K562 (cell line): ENCODE data around the gene DNALI1. TPM values are rescaled to one million over a fixed set of nuclear protein-coding genes. Genes with fewer than 3 reads are reported as not detected.

Source experiments
- CREB1 ChIP-seq, 2 experiments: sonication (generic) in 1 of 2; formaldehyde crosslinking in 1 of 2; IDR thresholded peaks; 2 replicates each; pipeline versions ENCODE4 v1.6.1 to v1.8.0; 2012 to 2022; ENCODE audit warnings: inconsistent platforms in 1 of 2, mild to moderate bottlenecking in 1 of 2, missing genetic modification reagents in 1 of 2, moderate library complexity in 1 of 2
- MAZ ChIP-seq, 2 experiments: fragments of 450-650 bp in 1 of 2; sonication (generic) in 1 of 2; formaldehyde crosslinking; IDR thresholded peaks in 1 of 2; conservative IDR thresholded peaks in 1 of 2; 2 replicates each; pipeline versions ENCODE4 v1.4.0 to v1.5.0; 2020; ENCODE audit warnings: mild to moderate bottlenecking in 1 of 2, missing genetic modification reagents in 1 of 2
- MYC ChIP-seq, 2 experiments: fragments of 250-450 bp in 1 of 2; sonication (Bioruptor Pico) in 1 of 2; IDR thresholded peaks; 2 replicates each; pipeline versions ENCODE4 v1.5.1 to v1.6.1; 2012 to 2021; ENCODE audit warnings: low read depth in 2 of 2, borderline replicate concordance in 1 of 2, improper control_type of control experiment in 1 of 2, low read length in 1 of 2, mild to moderate bottlenecking in 1 of 2, moderate library complexity in 1 of 2
- PHF8 ChIP-seq: fragments of 200-600 bp; sonication (generic); IDR thresholded peaks from 2 replicates; pipeline ENCODE4 v1.6.1; 2012; ENCODE audit warnings: mixed run types, mild to moderate bottlenecking, inconsistent platforms, low read length, moderate library complexity, borderline replicate concordance
- RBBP5 ChIP-seq: fragments of 200-600 bp; sonication (generic); IDR thresholded peaks from 2 replicates; pipeline ENCODE4 v1.6.1; 2012; ENCODE audit warnings: borderline replicate concordance, mild to moderate bottlenecking, low read length, control low read depth, inconsistent platforms; ENCODE audit not compliant: insufficient read depth, poor library complexity, severe bottlenecking
- SMARCB1 ChIP-seq: IDR thresholded peaks from 2 replicates; pipeline ENCODE4 v1.6.1; 2011; ENCODE audit warnings: improper control_type of control experiment, low read depth; ENCODE audit not compliant: insufficient read length
- YY1 ChIP-seq, 3 experiments: IDR thresholded peaks; 2 replicates each; pipeline ENCODE4 v1.6.1; 2011; ENCODE audit warnings: low read length in 2 of 3, mild to moderate bottlenecking in 2 of 3, moderate library complexity in 2 of 3, borderline replicate concordance in 1 of 3, control low read depth in 1 of 3, low read depth in 1 of 3; ENCODE audit not compliant: insufficient read depth in 3 of 3, insufficient replicate concordance in 2 of 3, control insufficient read depth in 1 of 3, insufficient read length in 1 of 3; ENCODE audit errors: extremely low read depth in 1 of 3
- ZNF24 ChIP-seq: fragments of 450-650 bp; IDR thresholded peaks from 2 replicates; pipeline ENCODE4 v1.6.1; 2016
- ZNF445 ChIP-seq: fragments of 250-450 bp; sonication (Bioruptor Pico); IDR thresholded peaks from 2 replicates; pipeline ENCODE4 v1.4.0; 2020; ENCODE audit warnings: low read depth, mild to moderate bottlenecking, moderate library complexity
- ZNF586 ChIP-seq: fragments of 450-650 bp; formaldehyde crosslinking; conservative IDR thresholded peaks from 2 replicates; pipeline ENCODE4 v1.4.0; 2020; ENCODE audit warnings: mild to moderate bottlenecking, moderate library complexity
- ZNF695 ChIP-seq: fragments of 450-650 bp; formaldehyde crosslinking; IDR thresholded peaks from 2 replicates; pipeline ENCODE4 v1.4.0; 2020; ENCODE audit warnings: mild to moderate bottlenecking, moderate library complexity
- ZNF707 ChIP-seq: fragments of 250-450 bp; sonication (Bioruptor Pico); conservative IDR thresholded peaks from 2 replicates; pipeline ENCODE4 v1.8.0; 2022; ENCODE audit warnings: inconsistent platforms, mild to moderate bottlenecking, moderate library complexity
- polyA plus RNA-seq, 8 experiments: library from polyadenylated mRNA; depleted of rRNA in 4 of 8; stranded (reverse) in 5 of 8; unstranded in 3 of 8; fragments of >200 nt; fragmentation: Nextera tagmentation in 2 of 8; fragmentation: Illumina TruSeq in 1 of 8; extraction: Ambion mirVana in 2 of 8; extraction: Trizol in 1 of 8; gene quantifications; 2 replicates each; pipeline versions ENCODE4 v1.2.1 to v1.2.3, GENCODE V29; 2011 to 2014; ENCODE audit warnings: inconsistent platforms in 1 of 8, missing spikeins in 1 of 8
- total RNA-seq, 7 experiments: library from RNA; depleted of rRNA in 6 of 7; stranded (reverse); fragments of >200 nt in 6 of 7; fragmentation: Illumina TruSeq in 2 of 7; extraction: Trizol in 2 of 7; gene quantifications; 2 replicates each; pipeline versions ENCODE4 v1.2.1 to v1.2.3, GENCODE V29; 2011 to 2021; ENCODE audit warnings: low replicate concordance in 1 of 7
- TF ChIP-seq, protein P1 (sequence below), 2 experiments: fragments of 450-650 bp; conservative IDR thresholded peaks; 2 replicates each; pipeline ENCODE4 v1.6.1; 2017; ENCODE audit warnings: mild to moderate bottlenecking in 2 of 2, moderate library complexity in 2 of 2
- TF ChIP-seq, protein P2 (sequence below): fragments of 450-650 bp; IDR thresholded peaks from 2 replicates; pipeline ENCODE4 v1.7.0; 2016; ENCODE audit warnings: borderline replicate concordance
- TF ChIP-seq, protein P3 (sequence below): fragments of 450-650 bp; formaldehyde crosslinking; IDR thresholded peaks from 2 replicates; pipeline ENCODE4 v1.4.0; 2020; ENCODE audit warnings: mild to moderate bottlenecking, moderate library complexity

The DNALI1 gene
- total and polyA plus RNA-seq, 9 of the 15 experiments (the other 6 are each of a cell fraction or from before 2014, with no cell fraction given), result 0.87 to 5.6 (median 1.2) TPM

DNA sequence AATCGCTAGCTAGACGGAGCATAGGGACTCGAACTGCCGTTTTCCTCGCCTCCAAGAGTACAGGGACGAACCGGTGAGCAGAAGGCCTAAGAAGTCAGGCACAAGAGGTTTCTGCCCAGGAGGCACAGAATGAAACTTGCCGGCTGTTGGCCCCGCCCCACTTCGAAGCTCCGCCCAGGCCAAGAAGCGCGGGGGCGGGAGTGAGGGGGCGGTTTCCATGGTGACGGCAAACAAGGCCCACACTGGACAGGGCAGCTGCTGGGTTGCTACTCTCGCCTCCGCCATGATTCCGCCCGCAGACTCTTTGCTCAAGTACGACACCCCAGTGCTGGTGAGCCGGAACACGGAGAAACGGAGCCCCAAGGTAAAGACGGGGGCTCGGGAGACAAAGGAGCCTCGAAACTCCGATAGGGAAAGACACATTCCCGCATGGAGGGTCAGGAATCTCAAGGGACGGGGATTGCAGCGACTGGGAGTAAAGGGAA is at the start of gene DNALI1 (continued):
- TF ChIP-seq SMARCB1 (no peak), PHF8 (peak; percentile 22; the same call in 1 of the 2 replicates), MYC (IDR thresholded peaks at IDR 0.05; ENCODE audit: low read depth, low read length) (no peak), MYC (CRISPR knock-in tag; IDR thresholded peaks at IDR 0.05; ENCODE audit: borderline replicate concordance, low read depth) (no peak), ZNF695 (no peak), RBBP5 (no peak), ZNF445 (no peak), ZNF24 (no peak), YY1 (IDR thresholded peaks at IDR 0.05; ENCODE audit: borderline replicate concordance in 1 of 3, control insufficient read depth in 1 of 3, extremely low read depth in 1 of 3, insufficient read depth in 3 of 3, insufficient read length in 1 of 3, insufficient replicate concordance in 2 of 3, low read depth in 1 of 3, low read length in 2 of 3) (peak in 1 of 3 experiments; percentile 82), ZNF586 (CRISPR knock-in tag) (no peak), CREB1 (IDR thresholded peaks at IDR 0.05) (no peak), CREB1 (CRISPR knock-in tag; IDR thresholded peaks at IDR 0.05) (no peak), ZNF707 (CRISPR knock-in tag) (no peak), MAZ (CRISPR knock-in tag; conservative IDR thresholded peaks at IDR 0.05 in 1 of 2, IDR thresholded peaks at IDR 0.05 in 1 of 2) (0 out of 4 replicates have a peak, but pooled peaks of 1 of the 2 experiments have one; percentile 30)
- TF ChIP-seq, protein P1, sequence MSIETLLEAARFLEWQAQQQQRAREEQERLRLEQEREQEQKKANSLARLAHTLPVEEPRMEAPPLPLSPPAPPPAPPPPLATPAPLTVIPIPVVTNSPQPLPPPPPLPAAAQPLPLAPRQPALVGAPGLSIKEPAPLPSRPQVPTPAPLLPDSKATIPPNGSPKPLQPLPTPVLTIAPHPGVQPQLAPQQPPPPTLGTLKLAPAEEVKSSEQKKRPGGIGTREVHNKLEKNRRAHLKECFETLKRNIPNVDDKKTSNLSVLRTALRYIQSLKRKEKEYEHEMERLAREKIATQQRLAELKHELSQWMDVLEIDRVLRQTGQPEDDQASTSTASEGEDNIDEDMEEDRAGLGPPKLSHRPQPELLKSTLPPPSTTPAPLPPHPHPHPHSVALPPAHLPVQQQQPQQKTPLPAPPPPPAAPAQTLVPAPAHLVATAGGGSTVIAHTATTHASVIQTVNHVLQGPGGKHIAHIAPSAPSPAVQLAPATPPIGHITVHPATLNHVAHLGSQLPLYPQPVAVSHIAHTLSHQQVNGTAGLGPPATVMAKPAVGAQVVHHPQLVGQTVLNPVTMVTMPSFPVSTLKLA (conservative IDR thresholded peaks at IDR 0.05), result 0 out of 4 replicates have a peak, but pooled peaks of 1 of the 2 experiments have one; percentile 13
- TF ChIP-seq, protein P2, sequence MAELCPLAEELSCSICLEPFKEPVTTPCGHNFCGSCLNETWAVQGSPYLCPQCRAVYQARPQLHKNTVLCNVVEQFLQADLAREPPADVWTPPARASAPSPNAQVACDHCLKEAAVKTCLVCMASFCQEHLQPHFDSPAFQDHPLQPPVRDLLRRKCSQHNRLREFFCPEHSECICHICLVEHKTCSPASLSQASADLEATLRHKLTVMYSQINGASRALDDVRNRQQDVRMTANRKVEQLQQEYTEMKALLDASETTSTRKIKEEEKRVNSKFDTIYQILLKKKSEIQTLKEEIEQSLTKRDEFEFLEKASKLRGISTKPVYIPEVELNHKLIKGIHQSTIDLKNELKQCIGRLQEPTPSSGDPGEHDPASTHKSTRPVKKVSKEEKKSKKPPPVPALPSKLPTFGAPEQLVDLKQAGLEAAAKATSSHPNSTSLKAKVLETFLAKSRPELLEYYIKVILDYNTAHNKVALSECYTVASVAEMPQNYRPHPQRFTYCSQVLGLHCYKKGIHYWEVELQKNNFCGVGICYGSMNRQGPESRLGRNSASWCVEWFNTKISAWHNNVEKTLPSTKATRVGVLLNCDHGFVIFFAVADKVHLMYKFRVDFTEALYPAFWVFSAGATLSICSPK, result no peak
- TF ChIP-seq, protein P3, sequence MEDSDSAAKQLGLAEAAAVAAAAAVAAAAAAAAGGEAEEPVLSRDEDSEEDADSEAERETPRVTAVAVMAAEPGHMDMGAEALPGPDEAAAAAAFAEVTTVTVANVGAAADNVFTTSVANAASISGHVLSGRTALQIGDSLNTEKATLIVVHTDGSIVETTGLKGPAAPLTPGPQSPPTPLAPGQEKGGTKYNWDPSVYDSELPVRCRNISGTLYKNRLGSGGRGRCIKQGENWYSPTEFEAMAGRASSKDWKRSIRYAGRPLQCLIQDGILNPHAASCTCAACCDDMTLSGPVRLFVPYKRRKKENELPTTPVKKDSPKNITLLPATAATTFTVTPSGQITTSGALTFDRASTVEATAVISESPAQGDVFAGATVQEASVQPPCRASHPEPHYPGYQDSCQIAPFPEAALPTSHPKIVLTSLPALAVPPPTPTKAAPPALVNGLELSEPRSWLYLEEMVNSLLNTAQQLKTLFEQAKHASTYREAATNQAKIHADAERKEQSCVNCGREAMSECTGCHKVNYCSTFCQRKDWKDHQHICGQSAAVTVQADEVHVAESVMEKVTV (CRISPR knock-in tag), result no peak
